ENCODE measurements around the gene DEAF1.

DEAF1 gene

GRCh38 chr11:623999-624704 lies 70.9 kb downstream of the DEAF1 start:
- Histone ChIP-seq H3K4me2 (ENCODE audit: low read depth, low read length, poor library complexity, severe bottlenecking) (no peak overlapping the region), H3K27me3 (ENCODE audit: insufficient read depth, low read length, poor library complexity, severe bottlenecking) (no peaks in the 10 kb centered on the region), H3K9me2 (replicated peaks; ENCODE audit: low read depth, low read length) (no peaks in the 10 kb centered on the region), H3K79me2 (ENCODE audit: insufficient read depth, low read length) (no peaks in the 10 kb centered on the region), H3F3A (ENCODE audit: low read depth) (no peaks in the 10 kb centered on the region), H3K9ac (ENCODE audit: low read depth, low read length, poor library complexity, severe bottlenecking) (no peak overlapping the region), H3K9me3 (ENCODE audit: insufficient read depth, low read depth, low read length) (no peaks in the 10 kb centered on the region), H3K36me3 (ENCODE audit: insufficient read depth, low read length) (no peaks in the 10 kb centered on the region), H4K20me1 (ENCODE audit: insufficient read depth, low read length, poor library complexity, severe bottlenecking) (no peaks in the 10 kb centered on the region), H3K4me3 (ENCODE audit: low read length, poor library complexity, severe bottlenecking) (no peak overlapping the region), H3K4me1 (ENCODE audit: insufficient read depth, low read length, poor library complexity, severe bottlenecking) (peaks cover 12% of the 10 kb centered on the region), H2AFZ (ENCODE audit: low read length) (no peak overlapping the region)
- no peak for TF ChIP-seq EZH2phosphoT487 (IDR thresholded peaks at IDR 0.05; ENCODE audit: borderline replicate concordance)
- no peak for TF ChIP-seq CTCF (conservative IDR thresholded peaks at IDR 0.05; ENCODE audit: low read length)

- no peak for TF ChIP-seq EZH2phosphoT487 (IDR thresholded peaks at IDR 0.05; ENCODE audit: borderline replicate concordance)
- TF ChIP-seq CTCF (conservative IDR thresholded peaks at IDR 0.05; ENCODE audit: low read length) = no peak
- H3K9me3 ChIP-seq (ENCODE audit: insufficient read depth, low read depth, low read length) = no peaks in the 10 kb centered on the region
- no peaks in the 10 kb centered on the region for H3K27me3 ChIP-seq (ENCODE audit: insufficient read depth, low read length, poor library complexity, severe bottlenecking)
- H3K9ac ChIP-seq (ENCODE audit: low read depth, low read length, poor library complexity, severe bottlenecking) = no peak overlapping the region
- no peaks in the 10 kb centered on the region for H4K20me1 ChIP-seq (ENCODE audit: insufficient read depth, low read length, poor library complexity, severe bottlenecking)
- peaks cover 4% of the 10 kb centered on the region for H3K4me1 ChIP-seq (ENCODE audit: insufficient read depth, low read length, poor library complexity, severe bottlenecking)
- no peaks in the 10 kb centered on the region for H3F3A ChIP-seq (ENCODE audit: low read depth)
- H3K4me3 ChIP-seq (ENCODE audit: low read length, poor library complexity, severe bottlenecking) = no peak overlapping the region
- H3K79me2 ChIP-seq (ENCODE audit: insufficient read depth, low read length) = no peaks in the 10 kb centered on the region
- H2AFZ ChIP-seq (ENCODE audit: low read length) = no peak overlapping the region
- H3K9me2 ChIP-seq (replicated peaks; ENCODE audit: low read depth, low read length) = no peaks in the 10 kb centered on the region
- no peak overlapping the region for H3K4me2 ChIP-seq (ENCODE audit: low read depth, low read length, poor library complexity, severe bottlenecking)
- no peaks in the 10 kb centered on the region for H3K36me3 ChIP-seq (ENCODE audit: insufficient read depth, low read length)
These were observed 71.6 kb downstream of the DEAF1 start for GRCh38 chr11:623349-623869.

GRCh38 chr11:621838-622237 lies 73.2 kb downstream of the DEAF1 start:
- no peaks in the 10 kb centered on the region for H3F3A ChIP-seq (ENCODE audit: low read depth)
- H3K9me2 ChIP-seq (replicated peaks; ENCODE audit: low read depth, low read length) = no peaks in the 10 kb centered on the region
- H3K36me3 ChIP-seq (ENCODE audit: insufficient read depth, low read length) = no peaks in the 10 kb centered on the region
- no peaks in the 10 kb centered on the region for H3K9me3 ChIP-seq (ENCODE audit: insufficient read depth, low read depth, low read length)
- no peak overlapping the region for H2AFZ ChIP-seq (ENCODE audit: low read length)
- TF ChIP-seq EZH2phosphoT487 (IDR thresholded peaks at IDR 0.05; ENCODE audit: borderline replicate concordance) = no peak
- no peak for TF ChIP-seq CTCF (conservative IDR thresholded peaks at IDR 0.05; ENCODE audit: low read length)
- H3K27me3 ChIP-seq (ENCODE audit: insufficient read depth, low read length, poor library complexity, severe bottlenecking) = no peaks in the 10 kb centered on the region
- no peak overlapping the region for H3K9ac ChIP-seq (ENCODE audit: low read depth, low read length, poor library complexity, severe bottlenecking)
- H3K79me2 ChIP-seq (ENCODE audit: insufficient read depth, low read length) = no peaks in the 10 kb centered on the region
- H3K4me3 ChIP-seq (ENCODE audit: low read length, poor library complexity, severe bottlenecking) = no peak overlapping the region
- no peaks in the 10 kb centered on the region for H3K4me1 ChIP-seq (ENCODE audit: insufficient read depth, low read length, poor library complexity, severe bottlenecking)
- no peak overlapping the region for H3K4me2 ChIP-seq (ENCODE audit: low read depth, low read length, poor library complexity, severe bottlenecking)
- no peaks in the 10 kb centered on the region for H4K20me1 ChIP-seq (ENCODE audit: insufficient read depth, low read length, poor library complexity, severe bottlenecking)
